ENCODE results near the gene AMMECR1.

The AMMECR1 gene

DNA sequence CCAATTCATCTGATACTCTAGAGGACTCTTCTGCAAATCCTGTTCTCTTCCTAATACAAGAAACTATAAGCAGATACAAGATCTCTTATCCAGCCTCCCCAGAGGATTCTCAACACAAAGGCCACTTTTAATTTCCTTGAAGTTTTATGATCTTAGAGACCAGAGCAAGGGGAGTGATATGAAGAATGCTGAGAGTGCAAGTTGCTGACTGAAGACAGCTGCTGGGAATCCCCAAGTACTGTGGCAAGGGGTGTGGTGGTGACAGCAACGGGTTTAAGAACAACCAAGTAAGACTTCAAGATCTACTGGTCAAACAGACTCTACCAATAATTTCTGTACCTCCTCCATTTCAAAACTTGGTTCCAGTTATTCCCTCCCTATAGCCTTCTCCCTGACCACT is 7.0 kb downstream of the AMMECR1 start:
- DNase-seq = no peak

DNA sequence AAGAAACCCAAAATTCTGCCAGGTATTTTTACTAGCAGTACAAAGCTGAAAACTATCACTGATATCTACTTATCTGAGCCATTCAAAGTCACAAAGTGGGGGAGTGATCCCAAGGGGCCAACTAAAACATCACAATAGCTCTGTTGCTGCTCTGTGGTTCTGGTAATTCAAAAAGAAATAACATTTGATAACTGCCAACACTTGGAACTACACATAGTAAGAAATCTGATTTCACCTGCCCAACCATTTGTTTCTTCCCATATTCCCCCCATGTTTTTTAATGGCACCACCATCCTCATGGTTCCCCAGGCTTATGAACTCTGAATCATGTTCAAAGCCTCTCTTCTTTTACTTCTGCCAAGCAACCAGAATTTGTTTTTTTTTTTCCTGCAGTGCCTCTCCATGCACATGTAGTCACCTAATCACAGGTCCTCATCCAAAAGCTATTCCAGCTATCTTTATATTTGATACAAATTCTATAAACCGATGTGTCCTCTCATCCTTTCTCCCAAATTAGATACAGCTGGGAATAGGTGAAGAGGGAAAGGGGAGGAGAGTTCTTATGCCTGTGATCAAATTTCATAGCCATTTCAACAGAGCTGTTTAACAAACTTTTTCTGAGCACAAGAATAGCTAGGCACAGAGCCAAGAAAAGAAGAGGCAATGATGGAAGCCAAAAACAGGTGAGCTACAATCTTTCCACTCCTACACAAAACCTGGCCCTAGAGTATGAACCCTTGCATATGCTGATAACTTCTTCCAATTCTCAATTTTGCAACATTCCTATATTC is 7.7 kb downstream of the AMMECR1 start:
- DNase-seq = no peak

DNA sequence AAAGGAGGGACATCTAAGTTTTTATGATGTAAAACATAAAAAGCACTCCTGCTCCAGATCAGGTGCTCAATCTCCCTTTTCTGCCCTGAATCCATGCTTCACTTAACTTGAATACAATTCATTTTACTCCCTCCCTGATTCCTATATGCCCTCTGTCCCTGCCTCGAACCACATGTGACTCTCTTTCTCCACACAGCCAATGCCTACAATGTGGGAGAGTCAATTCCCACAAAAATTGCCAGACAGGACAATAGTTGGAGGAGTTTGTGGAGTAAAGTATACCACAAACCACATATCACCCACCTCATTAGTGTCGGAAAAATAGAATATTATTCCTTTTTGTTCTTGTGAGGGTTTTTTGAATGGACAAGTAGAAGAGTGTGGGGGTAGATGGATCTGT is 9.7 kb downstream of the AMMECR1 start:
- no peak for DNase-seq

DNA sequence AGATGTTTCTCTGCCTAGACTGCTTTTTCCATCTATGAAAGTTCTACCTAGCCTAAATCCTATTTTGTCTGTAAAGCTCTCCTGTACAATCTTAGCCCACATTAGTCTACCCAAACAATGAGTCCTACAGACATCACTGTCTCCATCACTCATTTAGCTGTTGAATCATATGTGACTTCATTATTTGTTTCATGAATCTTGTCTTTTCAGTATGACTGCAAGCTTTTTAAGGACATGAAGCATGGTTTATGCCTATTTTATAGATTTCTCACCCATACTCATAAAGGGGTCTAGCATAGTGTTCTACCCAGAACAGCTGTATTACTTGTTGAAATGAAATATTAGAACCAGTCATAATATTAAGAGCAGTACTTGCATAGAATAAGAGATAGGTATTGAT is 13.0 kb downstream of the AMMECR1 start:
- no peak for DNase-seq

DNA sequence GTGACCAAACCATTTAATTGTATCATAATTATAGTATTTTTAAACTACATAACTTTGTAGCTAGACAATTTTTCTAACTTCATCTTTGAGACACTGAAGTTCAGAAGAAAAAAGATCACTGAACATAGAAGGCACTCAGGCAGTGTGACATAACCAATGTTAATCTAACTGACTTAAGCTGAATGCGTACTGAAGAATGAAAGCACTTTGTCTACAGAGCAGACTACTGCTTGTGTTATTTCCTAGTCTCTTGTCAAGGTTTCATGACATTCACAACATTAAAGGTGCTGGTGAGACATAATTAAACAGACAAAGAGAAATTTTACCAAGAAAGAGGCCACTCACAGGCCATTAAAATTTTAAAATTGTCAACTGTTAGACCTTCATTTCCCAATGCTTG is 13.5 kb downstream of the AMMECR1 start:
- DNase-seq = no peak

DNA sequence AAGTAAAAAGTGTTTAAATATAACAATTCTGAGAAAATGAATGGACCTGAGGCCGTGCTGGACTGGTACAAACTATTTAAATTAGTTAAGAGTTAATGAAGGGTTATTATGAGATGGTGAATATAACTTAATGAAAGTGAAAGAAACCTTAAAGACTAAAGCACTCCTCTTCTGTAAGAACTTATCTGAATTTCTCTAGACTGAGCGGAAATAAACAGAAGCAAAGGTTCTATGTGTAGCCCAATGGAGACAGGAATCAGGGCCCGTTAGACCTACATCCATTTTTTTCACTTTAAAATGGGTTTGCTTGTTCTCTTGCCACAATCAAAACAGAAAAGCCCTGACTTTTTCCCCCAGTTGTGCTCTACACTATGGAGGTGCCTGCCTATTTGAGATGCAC is 14.9 kb downstream of the AMMECR1 start:
- DNase-seq = no peak

DNA sequence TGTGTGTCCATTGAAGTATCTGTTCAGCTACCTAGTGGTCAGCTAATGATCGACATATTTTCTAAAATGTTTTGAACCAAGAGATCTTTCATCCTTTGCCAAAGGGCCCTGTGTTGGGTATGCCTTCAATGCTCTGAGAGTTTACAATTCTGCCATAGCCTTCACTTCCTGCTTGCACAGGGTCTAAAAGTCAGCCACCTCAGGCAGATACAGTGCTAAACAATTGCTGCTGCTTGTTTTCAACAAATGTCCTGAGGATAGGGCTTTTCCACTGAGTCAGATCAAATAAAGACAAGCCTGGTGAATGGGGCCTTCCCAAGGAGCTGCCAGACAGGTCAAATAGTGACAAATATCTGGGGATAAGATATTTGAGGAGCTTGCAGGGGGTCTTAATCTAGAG is 16.7 kb downstream of the AMMECR1 start:
- no peak for DNase-seq

DNA sequence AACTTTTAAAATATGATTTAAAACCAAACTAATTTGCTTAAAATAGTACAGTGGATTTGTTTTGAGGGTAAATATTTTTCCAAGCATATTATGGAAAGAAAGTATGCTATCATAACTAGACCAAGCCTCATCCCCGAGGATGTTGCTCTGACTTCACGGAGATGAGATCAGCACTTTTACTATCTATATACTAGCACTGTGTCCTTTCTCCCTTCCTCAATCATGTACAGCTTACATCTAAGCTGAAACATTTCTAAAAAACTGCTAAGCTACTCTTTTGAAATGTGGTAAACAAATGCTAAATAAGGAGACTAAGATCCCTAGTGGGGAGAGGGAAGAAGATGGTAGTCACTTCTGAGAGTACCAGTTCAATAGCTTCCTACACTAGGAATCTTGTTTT is 23.8 kb downstream of the AMMECR1 start:
- DNase-seq = no peak

DNA sequence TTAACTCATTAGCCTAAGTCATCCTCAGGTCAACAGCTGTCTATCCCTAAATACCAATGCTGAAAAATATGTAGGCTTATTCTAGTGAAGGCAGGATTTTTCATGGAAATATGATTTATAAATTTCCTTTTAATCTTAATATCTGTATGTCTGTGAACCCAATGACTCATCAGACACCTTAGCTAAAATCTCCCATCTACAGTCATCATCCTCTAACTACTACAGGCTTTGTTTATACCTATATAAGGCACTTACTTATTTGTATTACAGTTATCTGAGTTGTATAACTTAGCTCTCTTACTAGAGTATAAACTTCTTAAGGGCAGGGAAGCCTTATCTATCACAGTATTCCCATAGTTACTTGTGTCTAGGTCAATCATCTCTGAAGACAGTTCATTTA is 24.2 kb downstream of the AMMECR1 start:
- no peak for DNase-seq

DNA sequence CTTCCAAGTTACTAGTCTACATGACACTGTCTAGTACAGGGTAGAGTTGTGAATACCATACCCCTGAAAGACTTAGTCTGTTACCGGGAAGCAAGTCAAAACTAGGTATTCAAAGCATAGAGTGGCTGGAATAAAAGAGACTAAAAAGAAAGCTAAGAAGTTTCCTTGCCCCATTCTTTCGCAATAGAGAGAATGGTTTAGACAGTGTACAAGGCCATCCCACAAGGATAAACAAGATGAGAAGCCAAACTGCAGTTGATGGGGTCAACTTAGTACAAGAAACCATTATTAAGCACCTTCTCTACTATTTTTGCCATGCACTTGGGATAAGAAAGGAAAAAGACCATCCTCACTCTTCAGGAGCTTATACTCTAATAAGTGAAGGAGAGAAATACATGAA is 30.3 kb downstream of the AMMECR1 start:
- no peak for DNase-seq

DNA sequence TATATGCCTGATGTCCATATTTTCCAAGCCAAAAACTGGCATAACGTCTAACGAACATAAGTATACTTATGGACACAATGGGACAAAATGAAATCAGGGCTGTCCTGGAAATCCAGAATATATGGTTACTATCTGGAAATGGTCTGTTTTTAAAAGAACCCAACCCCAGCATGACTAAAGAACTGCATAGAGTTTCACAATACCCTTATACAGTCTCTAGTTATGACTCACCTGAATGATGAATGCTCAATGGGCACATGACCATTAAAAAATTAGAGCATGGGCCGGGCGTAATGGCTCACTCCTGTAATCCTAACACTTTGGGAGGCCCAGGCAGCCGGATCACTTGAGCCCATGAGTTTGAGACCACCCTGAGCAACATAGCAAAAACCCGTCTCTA is 31.8 kb downstream of the AMMECR1 start:
- DNase-seq = no peak

DNA sequence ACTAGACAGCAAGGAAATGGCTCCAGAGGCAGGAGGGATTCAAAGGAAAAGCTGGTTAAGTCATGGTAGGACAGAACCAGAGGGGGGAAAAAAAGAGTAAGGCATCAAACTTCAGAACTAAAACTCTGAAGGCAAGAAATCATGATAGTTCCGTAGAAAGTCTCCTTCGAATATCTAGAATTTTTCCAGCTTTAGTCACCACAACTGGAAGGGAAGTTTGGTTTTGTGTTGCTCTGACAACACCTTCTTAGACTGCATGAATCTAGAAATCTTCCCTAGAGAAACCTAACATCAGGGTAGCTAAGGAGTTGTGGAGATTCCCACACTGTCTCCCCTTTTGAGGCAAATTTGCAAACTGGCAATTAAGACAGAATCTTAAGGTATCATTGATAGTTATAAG is 33.7 kb downstream of the AMMECR1 start:
- no peak for DNase-seq

DNA sequence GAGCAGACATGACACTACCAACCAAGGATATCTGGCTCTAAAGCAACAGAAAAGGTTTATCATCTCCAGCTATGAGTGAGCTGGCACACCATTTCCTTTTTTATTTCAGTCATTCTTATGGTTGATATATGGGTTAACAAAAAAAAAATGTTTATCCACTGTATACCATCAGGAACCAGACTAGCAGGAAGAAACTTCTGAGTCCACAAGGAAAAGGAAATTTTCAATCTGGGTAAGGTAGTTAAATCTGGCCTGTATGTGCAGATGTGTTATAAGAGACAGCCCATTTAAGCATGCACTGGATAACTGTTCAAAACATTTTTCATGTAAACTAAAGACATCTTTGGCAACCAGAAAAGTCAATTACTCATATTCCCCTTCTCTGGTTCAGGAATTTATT is 35.0 kb downstream of the AMMECR1 start:
- no peak for DNase-seq

DNA sequence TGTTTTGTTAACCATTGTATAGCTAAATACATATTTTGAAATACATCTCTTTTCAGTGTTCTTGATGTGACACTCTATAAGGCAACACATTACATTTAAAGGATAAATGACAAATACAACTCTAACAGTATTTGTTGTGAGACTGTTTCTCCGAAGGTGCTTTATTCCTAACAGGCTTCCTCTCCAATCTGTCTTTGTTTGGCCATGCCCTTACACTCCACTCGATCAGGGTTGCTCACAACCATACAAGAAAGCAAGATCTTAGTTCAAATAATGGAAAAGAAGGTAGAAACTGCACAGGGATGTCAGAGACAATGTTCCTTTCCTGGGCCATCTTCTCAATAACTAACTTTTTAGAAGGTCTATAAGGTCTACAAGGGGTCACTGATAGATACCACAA is 36.5 kb downstream of the AMMECR1 start:
- DNase-seq = no peak

DNA sequence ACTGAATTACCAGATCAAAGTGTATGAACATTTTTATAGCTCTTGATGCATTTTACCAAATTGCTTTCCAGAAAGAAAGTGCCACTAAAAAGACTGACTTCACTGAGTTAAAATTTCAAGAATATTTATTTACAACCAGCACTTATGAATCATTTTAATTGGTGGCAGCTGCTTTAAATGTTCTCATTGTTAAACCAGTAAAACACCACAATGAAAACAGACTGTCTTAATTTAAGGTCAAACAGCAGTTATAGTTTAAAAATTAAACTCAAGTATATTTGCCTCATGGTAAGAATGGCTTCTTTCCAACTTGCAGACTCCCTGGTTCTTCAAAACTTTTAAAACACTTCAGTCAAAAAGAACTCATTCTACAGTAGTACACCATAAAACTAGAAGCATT is 36.9 kb downstream of the AMMECR1 start:
- DNase-seq = no peak

DNA sequence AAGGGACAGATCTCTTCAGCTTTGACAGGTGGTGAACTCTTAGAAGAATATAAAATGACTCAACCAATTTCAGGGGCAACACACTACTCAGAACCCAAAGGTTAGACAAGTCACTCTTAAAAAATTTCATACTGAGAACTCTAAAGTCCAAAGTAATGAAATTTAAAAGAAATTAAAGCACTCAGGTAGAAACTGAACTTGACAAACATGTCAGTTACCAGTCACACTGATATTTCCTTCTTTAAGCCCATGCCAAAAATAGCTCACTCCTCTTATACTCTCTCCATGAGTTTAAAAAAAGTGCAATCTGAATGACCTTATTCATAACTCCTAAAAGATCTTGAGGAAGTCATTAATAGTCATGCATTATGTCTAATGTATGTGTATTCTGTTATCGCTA is 40.3 kb downstream of the AMMECR1 start:
- no peak for DNase-seq

DNA sequence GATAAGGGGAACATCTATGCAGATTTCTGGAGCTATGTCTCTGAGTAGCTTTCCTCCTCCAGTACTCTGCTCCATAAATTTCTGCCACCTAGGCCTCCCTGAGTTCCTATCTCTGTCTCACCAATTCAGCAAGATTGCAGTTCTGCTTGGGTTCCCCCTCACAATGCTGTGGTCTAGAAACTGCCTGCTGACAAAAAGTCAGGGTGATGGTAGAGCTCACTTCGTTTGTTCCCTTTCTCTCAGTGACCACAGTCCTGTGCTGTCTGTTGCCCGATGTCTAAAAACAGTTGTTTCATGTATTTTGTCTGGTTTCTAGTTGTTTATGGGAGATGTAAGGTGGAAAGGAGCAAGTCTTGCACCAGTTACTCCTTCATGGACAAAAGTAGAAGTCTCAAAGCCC is 41.1 kb downstream of the AMMECR1 start:
- DNase-seq = no peak

DNA sequence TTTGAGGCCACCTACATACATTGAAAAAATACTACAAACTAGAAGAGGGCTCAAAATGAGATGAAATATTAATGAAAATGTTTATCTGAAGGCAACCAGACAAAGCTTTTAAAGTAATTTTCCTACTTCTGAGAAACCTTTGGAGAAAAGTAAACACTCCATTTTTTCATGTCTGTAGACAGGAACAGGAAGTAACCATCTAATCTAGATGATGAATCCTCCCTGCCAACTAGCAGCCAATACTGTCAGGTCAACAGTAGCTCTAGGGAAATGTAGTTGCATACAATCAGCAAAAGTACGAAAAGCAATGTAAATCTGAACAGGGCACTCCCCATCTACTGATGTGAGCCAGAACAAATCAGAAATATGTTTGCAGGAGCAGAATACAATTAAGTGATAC is 49.0 kb downstream of the AMMECR1 start:
- no peak for DNase-seq

DNA sequence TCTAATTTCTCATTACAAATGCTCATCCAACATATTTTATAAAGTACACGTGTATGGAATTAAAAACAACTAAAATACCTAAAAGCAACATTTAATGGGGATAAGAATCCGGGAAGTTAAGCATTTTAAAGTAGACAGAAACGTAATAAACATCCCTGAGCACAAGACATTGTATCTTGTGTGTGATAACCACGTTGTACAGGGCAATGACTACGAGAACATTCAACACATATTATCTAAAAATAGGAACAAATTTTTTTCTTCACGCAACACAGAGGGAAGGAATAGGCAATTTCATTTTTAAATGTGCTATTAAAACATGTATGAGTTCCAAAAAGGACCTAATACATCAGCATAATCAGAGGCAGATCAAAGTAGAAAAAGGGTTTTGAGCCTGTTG is 49.5 kb downstream of the AMMECR1 start:
- no peak for DNase-seq

DNA sequence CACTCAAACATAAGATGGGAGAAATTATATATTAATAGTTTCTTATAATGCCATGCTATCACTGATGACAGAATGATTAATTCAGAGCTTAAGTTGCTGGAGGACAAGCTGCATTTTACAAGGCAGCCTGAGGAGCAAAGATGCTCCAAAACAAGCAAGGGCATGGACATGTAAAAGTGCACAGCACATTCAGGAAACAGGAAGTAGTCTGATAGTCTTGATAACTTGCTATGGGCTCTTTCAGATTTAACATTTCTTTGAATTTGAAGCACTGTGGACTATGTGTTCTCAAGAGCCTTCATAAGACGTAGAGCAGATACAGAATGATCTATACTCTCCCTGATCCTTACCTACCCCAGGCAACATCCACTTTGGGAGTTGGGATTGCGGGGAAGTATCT is 50.0 kb downstream of the AMMECR1 start:
- no peak for DNase-seq

DNA sequence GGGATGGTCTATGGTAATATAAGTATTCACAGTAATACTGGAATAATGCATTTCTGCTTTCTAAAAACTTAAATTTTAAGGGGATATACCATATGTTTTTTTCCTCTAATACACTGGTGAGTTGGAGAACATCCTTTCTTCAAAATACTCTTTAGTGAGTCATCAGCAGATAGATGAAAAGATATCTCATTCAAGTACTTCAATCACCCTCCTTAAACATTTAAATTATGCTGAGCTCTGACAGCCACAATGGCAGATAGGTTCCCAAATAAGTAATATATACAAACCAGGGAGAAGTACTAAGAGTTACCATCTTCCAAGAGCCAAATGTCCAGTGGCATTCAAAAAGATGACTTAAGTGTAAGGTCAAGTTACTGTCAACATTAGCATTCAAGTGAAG is 52.2 kb downstream of the AMMECR1 start:
- DNase-seq = no peak

DNA sequence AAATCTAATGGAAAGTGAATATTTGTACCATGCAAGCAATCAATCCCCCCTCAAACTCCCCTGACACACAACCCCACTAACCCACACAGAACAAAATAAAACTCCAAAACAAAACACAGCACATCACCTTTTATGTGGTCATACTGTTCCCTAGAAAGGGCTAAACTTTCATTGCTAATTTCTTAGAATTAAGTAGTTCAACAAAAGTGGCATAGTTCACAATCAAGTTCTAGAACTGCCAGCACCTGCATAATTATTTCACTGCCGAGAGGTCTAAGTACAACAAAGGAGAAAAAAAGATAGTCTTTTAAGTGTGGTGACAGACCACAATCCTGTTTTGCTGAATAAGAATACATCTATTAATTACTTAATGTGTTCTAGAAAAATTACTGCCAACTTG is 58.8 kb downstream of the AMMECR1 start:
- DNase-seq = no peak

DNA sequence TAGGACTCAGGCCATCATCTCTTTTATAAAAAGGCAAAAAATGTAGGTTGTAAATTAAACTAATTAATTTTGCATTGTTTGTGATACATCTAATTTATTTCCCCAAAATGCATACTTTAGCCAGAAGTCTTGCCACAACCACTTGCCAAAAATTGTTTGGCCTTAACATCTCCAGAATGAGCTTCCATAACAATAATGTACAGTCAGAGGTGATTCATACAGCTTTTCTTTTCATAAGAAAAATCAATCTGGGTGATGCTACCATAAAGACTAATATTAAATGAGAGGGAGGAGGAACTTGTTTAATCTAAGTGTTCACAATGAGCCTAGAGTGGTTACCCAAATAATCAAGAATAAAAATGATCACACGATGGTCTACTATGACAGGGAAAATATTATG is 59.3 kb downstream of the AMMECR1 start:
- DNase-seq = no peak

DNA sequence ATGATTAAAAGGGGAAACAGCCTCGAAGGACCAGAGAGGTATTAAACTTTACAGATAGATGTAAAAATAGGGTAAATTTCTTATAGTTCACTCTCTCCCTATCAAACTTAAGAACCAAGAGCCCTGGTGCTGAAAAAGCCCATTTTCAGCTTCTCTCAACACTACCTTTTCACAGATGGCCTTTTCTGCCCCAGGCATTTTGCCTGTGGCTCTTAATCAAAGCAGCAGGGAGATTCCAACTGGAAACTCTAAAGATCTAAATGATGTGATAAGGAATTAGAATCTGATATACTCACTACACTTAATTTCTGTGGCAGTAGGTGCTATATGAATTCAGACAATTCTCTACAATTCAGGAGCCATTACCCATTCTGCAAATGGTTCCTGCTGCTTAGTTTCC is 60.0 kb downstream of the AMMECR1 start:
- no peak for DNase-seq

DNA sequence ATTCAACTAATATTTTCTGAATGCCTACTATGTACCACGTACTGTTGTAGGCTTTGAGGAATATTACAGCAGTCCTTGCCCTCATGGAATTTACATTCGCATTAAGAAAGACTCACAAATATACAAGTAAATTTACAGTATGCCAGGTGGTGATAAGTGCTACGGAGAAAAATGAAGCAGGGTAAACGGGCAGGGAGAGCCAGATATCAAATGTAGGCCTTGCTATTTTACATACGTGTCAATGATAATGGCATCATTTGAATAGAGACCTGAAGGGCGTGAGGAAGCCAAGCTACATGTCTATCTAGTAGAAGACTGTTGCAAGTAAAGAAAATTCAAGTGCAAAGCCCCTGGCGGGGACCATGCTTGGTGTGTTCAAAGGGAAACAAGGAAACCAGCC is 65.2 kb downstream of the AMMECR1 start:
- no peak for DNase-seq

DNA sequence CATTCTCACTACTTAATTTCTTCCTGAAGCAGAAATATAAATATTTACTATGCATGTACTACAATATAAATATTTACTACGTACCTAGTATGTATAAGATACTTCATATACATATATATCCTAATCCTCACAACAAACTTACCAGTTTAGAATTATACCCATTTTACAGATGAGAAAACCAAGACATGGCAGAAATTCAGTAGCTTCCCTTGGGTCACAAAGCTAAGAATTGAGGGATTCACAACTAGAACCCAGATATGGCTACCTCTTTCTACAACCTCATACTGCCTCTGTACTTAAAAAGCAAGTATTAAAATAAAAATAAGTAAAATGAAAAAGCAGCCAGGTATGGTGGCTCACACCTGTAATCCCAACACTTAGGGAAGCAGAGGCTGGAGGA is 65.9 kb downstream of the AMMECR1 start:
- DNase-seq = no peak
